Measurements from ENCODE around the gene NTRK2. TPM values are rescaled to one million over a fixed set of nuclear protein-coding genes. Genes with fewer than 3 reads are reported as not detected.

The NTRK2 gene
- total RNA-seq, 2 experiments from 2014 or later, result 1.8 TPM

GRCh38 chr9:84742261-84742660 lies 72.7 kb downstream of the NTRK2 start:
- DNase-seq (no peak), ATAC-seq (no peak)
- peaks cover 2% of the 10 kb centered on the region for H3K27me3 Mint-ChIP-seq
- CTCF ChIA-PET, result no interaction called here
- no peak overlapping the region for H3K4me3 Mint-ChIP-seq
- no peak overlapping the region for H3K27ac Mint-ChIP-seq
- H3K9me3 Mint-ChIP-seq (ENCODE audit: low read depth), result no peaks in the 10 kb centered on the region
- no peaks in the 10 kb centered on the region for H3K4me1 Mint-ChIP-seq
- H3K36me3 Mint-ChIP-seq (ENCODE audit: low read depth), result no peaks in the 10 kb centered on the region
- POLR2A ChIA-PET, result no interaction called here
- intact Hi-C loops (cut with DNase I, micrococcal nuclease), result no loop called here

- peak; percentile 36 for ATAC-seq
- CTCF ChIA-PET, result no interaction called here
- POLR2A ChIA-PET, result no interaction called here
- no peak overlapping the region for H3K27ac Mint-ChIP-seq
- peaks cover 3% of the 10 kb centered on the region for H3K27me3 Mint-ChIP-seq
- H3K9me3 Mint-ChIP-seq (ENCODE audit: low read depth), result no peaks in the 10 kb centered on the region
- H3K4me1 Mint-ChIP-seq, result no peaks in the 10 kb centered on the region
- DNase-seq, result peak; percentile 9
- intact Hi-C loops (cut with DNase I, micrococcal nuclease), result no loop called here
- no peak overlapping the region for H3K4me3 Mint-ChIP-seq
- no peaks in the 10 kb centered on the region for H3K36me3 Mint-ChIP-seq (ENCODE audit: low read depth)
Observed at GRCh38 chr9:84744195-84744594, 74.7 kb downstream of the NTRK2 start.

GRCh38 chr9:84744726-84745125 lies 75.2 kb downstream of the NTRK2 start:
- H3K27me3 Mint-ChIP-seq, result peaks cover 3% of the 10 kb centered on the region
- no peaks in the 10 kb centered on the region for H3K9me3 Mint-ChIP-seq (ENCODE audit: low read depth)
- no peak overlapping the region for H3K4me3 Mint-ChIP-seq
- no peak for ATAC-seq
- H3K4me1 Mint-ChIP-seq, result no peaks in the 10 kb centered on the region
- ChIA-PET POLR2A (no interaction called here), CTCF (interaction anchor here (1.3 kb wide), 1 partner anchor 9 kb away, joined by 4 read pairs; no protein-coding TSS in a partner anchor)
- no peaks in the 10 kb centered on the region for H3K36me3 Mint-ChIP-seq (ENCODE audit: low read depth)
- no peak for DNase-seq
- intact Hi-C loops (cut with DNase I, micrococcal nuclease), result no loop called here
- H3K27ac Mint-ChIP-seq, result no peak overlapping the region

- intact Hi-C loops (cut with DNase I, micrococcal nuclease), result no loop called here
- POLR2A ChIA-PET, result no interaction called here
Observed at GRCh38 chr9:84748112-84748511, 78.6 kb downstream of the NTRK2 start.

GRCh38 chr9:84750152-84750865 lies 80.8 kb downstream of the NTRK2 start:
- Mint-ChIP-seq H3K9me3 (ENCODE audit: low read depth) (no peaks in the 10 kb centered on the region), H3K27me3 (peaks cover 6% of the 10 kb centered on the region), H3K4me3 (no peak overlapping the region), H3K27ac (no peak overlapping the region), H3K4me1 (peaks cover 13% of the 10 kb centered on the region), H3K36me3 (ENCODE audit: low read depth) (no peaks in the 10 kb centered on the region)
- POLR2A ChIA-PET, result no interaction called here
- DNase-seq, result no peak
- intact Hi-C loops (cut with DNase I, micrococcal nuclease), result no loop called here
- CTCF ChIA-PET, result no interaction called here
- no peak for ATAC-seq

More at GRCh38 chr9:84748112-84748511, 78.6 kb downstream of the NTRK2 start:
- H3K4me3 Mint-ChIP-seq, result no peak overlapping the region
- ATAC-seq (no peak), DNase-seq (no peak)
- no peak overlapping the region for H3K27ac Mint-ChIP-seq
- H3K4me1 Mint-ChIP-seq, result peaks cover 11% of the 10 kb centered on the region
- H3K9me3 Mint-ChIP-seq (ENCODE audit: low read depth), result no peaks in the 10 kb centered on the region
- CTCF ChIA-PET, result no interaction called here
- H3K27me3 Mint-ChIP-seq, result peaks cover 4% of the 10 kb centered on the region
- no peaks in the 10 kb centered on the region for H3K36me3 Mint-ChIP-seq (ENCODE audit: low read depth)

GRCh38 chr9:84751921-84752320 lies 82.4 kb downstream of the NTRK2 start:
- no peaks in the 10 kb centered on the region for H3K36me3 Mint-ChIP-seq (ENCODE audit: low read depth)
- H3K9me3 Mint-ChIP-seq (ENCODE audit: low read depth), result no peaks in the 10 kb centered on the region
- H3K27me3 Mint-ChIP-seq, result peaks cover 6% of the 10 kb centered on the region
- no peak for DNase-seq
- no peak overlapping the region for H3K27ac Mint-ChIP-seq
- no peak for ATAC-seq
- ChIA-PET CTCF (interaction anchor here (0.7 kb wide), 1 partner anchor 146 kb away, joined by 3 read pairs; no protein-coding TSS in a partner anchor), POLR2A (no interaction called here)
- no peak overlapping the region for H3K4me3 Mint-ChIP-seq
- intact Hi-C loops (cut with DNase I, micrococcal nuclease), result no loop called here
- peaks cover 19% of the 10 kb centered on the region for H3K4me1 Mint-ChIP-seq

- Mint-ChIP-seq H3K36me3 (ENCODE audit: low read depth) (no peaks in the 10 kb centered on the region), H3K4me1 (peaks cover 24% of the 10 kb centered on the region), H3K9me3 (ENCODE audit: low read depth) (no peaks in the 10 kb centered on the region), H3K27me3 (peaks cover 4% of the 10 kb centered on the region), H3K27ac (no peak overlapping the region), H3K4me3 (no peak overlapping the region)
- no peak for DNase-seq
- intact Hi-C loops (cut with DNase I, micrococcal nuclease), result no loop called here
- POLR2A ChIA-PET, result no interaction called here
- CTCF ChIA-PET, result interaction anchor here (0.6 to 1.4 kb wide), 3 partner anchors 9 to 57 kb away, joined by 3 to 4 read pairs (median 3); no protein-coding TSS in a partner anchor
- no peak for ATAC-seq
Observed at GRCh38 chr9:84754461-84754860, 84.9 kb downstream of the NTRK2 start.

DNA sequence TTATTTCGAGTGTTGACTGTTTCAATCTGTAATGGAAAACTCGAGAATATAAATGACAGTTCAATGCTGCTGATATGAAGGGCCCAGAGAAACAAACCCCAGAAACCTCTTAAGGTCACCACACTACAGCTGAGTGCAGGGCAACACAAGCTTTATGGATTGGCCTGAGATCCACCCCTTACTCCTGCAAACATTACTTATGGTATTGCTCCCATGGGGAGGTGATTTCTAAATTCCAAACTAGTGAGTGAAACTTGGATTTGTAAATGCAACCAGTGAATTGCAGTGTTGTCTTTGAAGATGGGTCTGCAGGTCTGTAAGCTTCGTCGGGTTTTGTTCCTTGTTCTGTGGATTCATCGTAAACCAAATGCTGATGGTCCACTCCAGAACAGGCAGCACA lies 85.4 kb downstream of the NTRK2 start:
- H3K27ac Mint-ChIP-seq, result peak overlapping the region; percentile 26
- CTCF ChIA-PET, result interaction anchor here (1.4 kb wide), 1 partner anchor 57 kb away, joined by 3 read pairs; no protein-coding TSS in a partner anchor
- intact Hi-C loops (cut with DNase I, micrococcal nuclease), result no loop called here
- peaks cover 4% of the 10 kb centered on the region for H3K27me3 Mint-ChIP-seq
- no peaks in the 10 kb centered on the region for H3K9me3 Mint-ChIP-seq (ENCODE audit: low read depth)
- POLR2A ChIA-PET, result no interaction called here
- H3K4me1 Mint-ChIP-seq, result peaks cover 29% of the 10 kb centered on the region
- H3K36me3 Mint-ChIP-seq (ENCODE audit: low read depth), result no peaks in the 10 kb centered on the region
- ATAC-seq, result peak; percentile 20
- no peak overlapping the region for H3K4me3 Mint-ChIP-seq
- DNase-seq, result no peak

DNA sequence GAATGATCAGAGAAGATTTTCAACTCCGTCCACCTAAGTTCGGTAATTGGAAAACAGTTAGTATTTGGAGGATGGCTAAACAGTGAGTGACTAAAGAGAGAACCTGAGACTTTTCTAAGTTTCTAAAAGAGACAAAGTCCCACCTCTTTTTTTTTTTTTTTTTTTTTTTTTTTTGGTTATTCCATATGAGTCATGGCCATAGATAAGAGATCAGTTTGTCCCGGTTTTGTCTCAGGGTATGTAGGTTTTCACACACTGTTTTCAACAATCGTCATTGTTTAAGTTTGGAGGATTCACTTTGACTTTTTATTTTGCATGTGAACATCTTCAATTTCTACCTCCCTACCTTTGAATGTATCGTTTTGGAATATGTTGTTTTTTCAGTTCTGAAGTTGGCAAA lies 85.9 kb downstream of the NTRK2 start:
- CTCF ChIA-PET, result interaction anchor here (1.4 kb wide), 1 partner anchor 57 kb away, joined by 3 read pairs; no protein-coding TSS in a partner anchor
- Mint-ChIP-seq H3K4me3 (no peak overlapping the region), H3K27me3 (peaks cover 2% of the 10 kb centered on the region), H3K27ac (peak overlapping the region; percentile 26), H3K9me3 (ENCODE audit: low read depth) (no peaks in the 10 kb centered on the region), H3K4me1 (peaks cover 27% of the 10 kb centered on the region), H3K36me3 (ENCODE audit: low read depth) (no peaks in the 10 kb centered on the region)
- ATAC-seq (peak; percentile 47), DNase-seq (no peak)
- intact Hi-C loops (cut with DNase I, micrococcal nuclease), result no loop called here
- POLR2A ChIA-PET, result no interaction called here

- H3K4me3 Mint-ChIP-seq, result no peak overlapping the region
- ChIA-PET CTCF (interaction anchor here (0.9 kb wide), 1 partner anchor 84 kb away, joined by 3 read pairs; no protein-coding TSS in a partner anchor), POLR2A (no interaction called here)
- H3K9me3 Mint-ChIP-seq (ENCODE audit: low read depth), result no peaks in the 10 kb centered on the region
- H3K36me3 Mint-ChIP-seq (ENCODE audit: low read depth), result no peaks in the 10 kb centered on the region
- H3K27ac Mint-ChIP-seq, result no peak overlapping the region
- ATAC-seq (no peak), DNase-seq (no peak)
- intact Hi-C loops (cut with DNase I, micrococcal nuclease), result no loop called here
- H3K27me3 Mint-ChIP-seq, result peaks cover 2% of the 10 kb centered on the region
- H3K4me1 Mint-ChIP-seq, result peaks cover 27% of the 10 kb centered on the region
Observed at GRCh38 chr9:84756171-84756570, 86.6 kb downstream of the NTRK2 start.

- Mint-ChIP-seq H3K27me3 (peaks cover 2% of the 10 kb centered on the region), H3K9me3 (ENCODE audit: low read depth) (no peaks in the 10 kb centered on the region), H3K4me1 (peaks cover 25% of the 10 kb centered on the region), H3K27ac (no peak overlapping the region), H3K4me3 (no peak overlapping the region), H3K36me3 (ENCODE audit: low read depth) (no peaks in the 10 kb centered on the region)
- no peak for ATAC-seq
- ChIA-PET POLR2A (no interaction called here), CTCF (no interaction called here)
- intact Hi-C loops (cut with DNase I, micrococcal nuclease), result no loop called here
- no peak for DNase-seq
Observed at GRCh38 chr9:84756731-84757130, 87.2 kb downstream of the NTRK2 start.

DNA sequence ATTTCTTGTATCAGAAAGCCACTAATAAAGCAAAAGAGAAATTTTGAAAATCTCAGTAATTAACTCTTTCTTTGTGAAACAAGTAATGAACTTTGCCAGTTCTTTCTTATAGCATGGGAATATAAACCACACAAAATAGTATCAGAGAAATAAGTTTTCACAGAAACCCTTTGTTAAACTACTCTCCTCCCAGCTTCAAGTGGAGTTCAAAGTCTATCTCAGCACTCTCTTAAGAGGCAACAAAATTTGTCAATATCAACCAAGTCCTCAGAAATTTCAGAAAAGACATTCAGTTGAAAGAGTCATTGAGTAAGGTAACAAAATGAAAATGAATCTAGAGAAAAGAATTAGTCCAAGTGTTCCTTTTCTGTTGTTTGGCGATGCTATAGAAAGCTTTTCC lies 89.3 kb downstream of the NTRK2 start:
- Mint-ChIP-seq H3K27me3 (peaks cover 2% of the 10 kb centered on the region), H3K9me3 (ENCODE audit: low read depth) (no peaks in the 10 kb centered on the region), H3K27ac (peak overlapping the region; percentile 81), H3K4me1 (peaks cover 21% of the 10 kb centered on the region), H3K36me3 (ENCODE audit: low read depth) (no peaks in the 10 kb centered on the region), H3K4me3 (no peak overlapping the region)
- ATAC-seq (no peak), DNase-seq (no peak)
- POLR2A ChIA-PET, result interaction anchor here (0.5 kb wide), 1 partner anchor 9 kb away, joined by 3 read pairs; no protein-coding TSS in a partner anchor
- CTCF ChIA-PET, result interaction anchor here (0.7 to 1.5 kb wide), 2 partner anchors 11 to 103 kb away, joined by 3 to 4 read pairs; no protein-coding TSS in a partner anchor
- intact Hi-C loops (cut with DNase I, micrococcal nuclease), result no loop called here
